HG02642 (cell line): Measurements from ENCODE around the gene KIRREL3.
"Not testable (repeated sequence)": the region's sequence is repeated elsewhere in the genome, so short reads cannot be mapped to it uniquely, and the experiment has no call there.

Experiments
- ATAC-seq: cut with Tn5 transposase; IDR thresholded peaks from one replicate; pipeline ENCODE4 v1.9.1; 2021; ENCODE audit warnings: mild to moderate bottlenecking; ENCODE audit not compliant: unreplicated experiment, poor library complexity

KIRREL3 gene

DNA sequence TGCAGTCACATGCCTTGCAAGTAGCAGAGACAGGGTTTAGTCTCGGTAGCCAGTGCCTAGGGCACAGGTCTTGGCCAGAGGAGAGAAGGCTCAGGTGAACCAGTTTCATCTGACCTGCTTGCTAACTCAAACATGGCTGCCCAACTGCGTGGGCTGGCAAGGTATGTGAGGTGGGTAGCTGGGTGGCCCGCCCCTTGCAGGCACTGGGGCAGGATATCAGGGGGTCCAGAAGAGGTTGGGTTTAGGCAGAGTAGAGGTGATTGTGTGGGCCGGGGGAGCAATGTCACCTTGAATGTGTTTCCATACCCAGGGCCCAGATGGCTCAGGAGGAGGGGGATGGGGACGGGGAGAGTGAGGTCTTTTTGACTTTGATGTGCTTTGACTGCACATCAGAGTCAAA lies 607.4 kb downstream of the KIRREL3 start:
- no peak for ATAC-seq

DNA sequence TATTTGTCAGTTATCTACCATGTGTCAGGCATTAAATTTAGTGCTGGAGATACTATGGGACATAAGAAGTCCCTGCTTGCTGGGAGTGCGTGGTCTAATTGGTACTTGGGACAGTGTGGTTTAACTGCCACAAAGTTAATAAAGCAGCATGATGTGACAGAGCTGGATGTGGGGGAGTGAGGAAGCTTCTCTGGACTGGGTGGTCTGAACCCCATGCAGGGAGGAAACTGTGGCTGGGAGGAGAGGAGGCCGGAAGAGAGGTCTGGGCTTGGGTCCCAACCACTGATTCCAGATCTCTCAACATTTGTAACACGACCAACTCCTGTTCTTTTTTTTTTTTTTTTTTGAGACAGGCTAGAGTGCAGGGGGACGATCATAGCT lies 607.9 kb downstream of the KIRREL3 start:
- no peak for ATAC-seq

DNA sequence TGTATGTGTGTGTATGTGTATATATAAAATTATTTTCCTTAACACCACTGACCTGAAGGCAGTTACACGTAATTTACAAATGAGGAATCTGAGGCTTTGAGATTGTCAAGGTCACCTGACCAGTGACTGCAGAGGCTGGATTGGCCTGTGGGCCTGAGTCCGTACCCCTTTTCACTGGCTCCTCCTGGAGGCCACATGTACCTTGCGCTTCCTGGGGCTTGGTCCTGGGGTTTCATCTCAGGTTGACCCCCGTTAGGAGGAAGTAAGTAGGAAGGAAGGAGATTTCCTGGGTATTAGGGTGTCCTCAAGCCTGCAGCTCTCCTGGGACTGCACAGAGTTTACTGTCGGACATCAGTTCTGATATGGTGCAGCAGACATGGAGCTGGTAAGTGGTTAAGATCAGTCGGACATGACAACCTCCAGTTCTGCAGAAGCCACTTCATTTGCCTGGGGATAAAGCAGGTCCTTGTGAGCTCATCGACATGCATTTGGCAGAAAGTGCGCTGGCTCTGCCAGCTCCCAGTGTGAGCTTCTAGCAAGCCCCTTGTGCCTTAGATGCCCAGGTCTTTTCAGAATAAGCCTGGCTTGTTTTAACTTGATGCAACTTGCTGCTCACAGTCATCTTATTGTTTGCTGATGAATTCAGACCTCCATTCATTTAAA lies 608.5 kb downstream of the KIRREL3 start:
- peak; percentile 77 for ATAC-seq

DNA sequence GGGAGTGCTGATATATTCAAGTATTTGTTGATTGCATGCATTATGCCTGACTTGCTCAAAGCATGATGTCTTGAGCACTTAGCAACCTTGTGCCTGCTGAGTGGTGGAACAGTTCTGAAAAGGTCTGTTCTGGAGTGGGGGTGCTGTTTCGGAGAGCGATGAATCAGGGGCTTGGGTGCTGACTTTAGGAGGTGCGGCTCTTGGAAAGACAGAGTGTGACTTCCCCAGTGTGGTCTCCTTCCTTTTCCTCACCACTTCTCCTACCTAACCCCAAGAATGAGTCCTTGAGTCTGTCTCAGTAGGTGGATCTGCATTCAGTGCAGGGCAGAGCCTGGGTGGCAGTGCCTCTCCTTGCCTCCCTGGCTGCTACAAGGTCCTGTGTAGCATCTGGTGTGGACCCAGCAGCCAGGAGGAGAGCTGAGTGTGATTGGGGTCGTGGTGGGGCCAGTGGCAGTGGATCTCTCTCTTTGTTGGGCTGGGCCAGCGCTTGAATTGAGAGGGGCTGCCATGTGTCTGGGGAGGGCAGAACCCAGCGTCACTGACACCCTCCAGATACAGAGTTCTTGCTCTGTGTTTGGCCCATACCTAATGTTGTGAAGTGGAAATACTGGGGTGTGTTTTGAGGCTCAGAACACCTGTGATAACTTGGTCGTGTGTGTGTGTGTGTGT lies 609.1 kb downstream of the KIRREL3 start:
- no peak for ATAC-seq

GRCh38 chr11:126390272-126390867 lies 610.2 kb downstream of the KIRREL3 start:
- no peak for ATAC-seq

GRCh38 chr11:126387857-126388256 lies 612.7 kb downstream of the KIRREL3 start:
- no peak for ATAC-seq

GRCh38 chr11:126386729-126387071 lies 613.9 kb downstream of the KIRREL3 start:
- not testable (repeated sequence) for ATAC-seq

DNA sequence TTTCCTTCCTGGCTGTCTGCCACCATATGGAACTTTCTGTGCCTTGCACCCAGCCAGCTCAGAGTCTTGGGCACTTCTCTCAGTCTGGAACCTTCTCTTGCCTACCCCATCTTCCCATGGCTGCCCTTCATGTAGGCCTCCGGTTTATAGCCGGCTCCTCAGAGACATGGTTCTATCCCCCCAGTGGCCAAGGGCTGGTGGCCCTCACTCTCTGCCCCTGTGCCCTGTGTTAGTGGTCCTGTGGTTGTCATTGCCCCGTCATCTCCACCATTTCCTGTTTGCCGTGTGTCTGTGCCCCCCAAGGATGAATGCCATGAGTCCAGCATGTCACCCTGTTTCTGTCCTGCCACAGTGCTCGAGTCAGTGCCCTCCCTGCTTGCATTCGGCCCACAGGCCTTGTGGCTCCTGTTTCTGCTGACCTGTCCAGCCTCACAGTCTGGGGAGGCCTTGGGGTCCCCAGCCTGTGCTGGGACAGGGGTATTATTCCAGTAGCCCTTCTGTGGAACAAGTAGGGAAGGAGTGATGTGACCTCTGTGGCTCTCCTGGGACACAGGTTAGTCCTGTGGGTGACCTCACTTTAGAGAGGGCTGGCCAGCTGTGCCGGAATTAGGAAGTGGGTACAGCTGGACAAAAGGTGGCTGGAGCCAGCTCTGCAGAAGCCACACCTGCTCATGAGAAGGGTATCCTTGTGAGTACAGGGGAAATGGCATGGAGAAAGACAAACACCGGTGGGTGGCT lies 614.4 kb downstream of the KIRREL3 start:
- no peak for ATAC-seq

DNA sequence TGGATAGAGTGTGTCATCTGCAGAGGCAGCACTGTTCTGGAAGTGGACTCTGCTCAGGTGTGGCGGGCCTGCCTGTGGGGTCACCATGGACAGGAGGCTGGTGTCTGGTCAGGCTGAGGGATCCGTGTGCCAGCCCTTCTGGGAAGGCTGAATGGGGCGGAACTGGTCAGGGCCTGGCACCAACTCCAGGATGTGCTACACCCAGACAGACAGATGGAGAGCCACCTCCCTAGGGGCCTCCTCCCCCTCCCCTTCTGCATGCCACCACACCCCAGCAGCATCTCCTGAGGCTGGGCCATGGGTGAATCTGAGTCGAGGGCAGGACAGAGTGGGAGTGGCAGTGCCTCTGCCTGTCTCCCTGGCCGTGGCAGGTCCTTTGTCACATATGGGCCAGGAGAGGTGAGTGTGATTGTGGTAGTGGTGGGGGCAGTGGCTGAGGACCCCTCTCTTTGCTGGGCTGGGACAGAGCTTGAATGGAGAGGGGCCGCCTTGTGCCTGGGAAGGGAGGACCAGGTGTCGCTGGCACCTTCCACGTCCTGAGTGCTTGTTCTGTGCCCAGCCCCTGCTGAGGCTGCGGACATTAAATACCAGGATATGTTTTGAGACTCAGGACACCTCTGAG lies 616.0 kb downstream of the KIRREL3 start:
- no peak for ATAC-seq

DNA sequence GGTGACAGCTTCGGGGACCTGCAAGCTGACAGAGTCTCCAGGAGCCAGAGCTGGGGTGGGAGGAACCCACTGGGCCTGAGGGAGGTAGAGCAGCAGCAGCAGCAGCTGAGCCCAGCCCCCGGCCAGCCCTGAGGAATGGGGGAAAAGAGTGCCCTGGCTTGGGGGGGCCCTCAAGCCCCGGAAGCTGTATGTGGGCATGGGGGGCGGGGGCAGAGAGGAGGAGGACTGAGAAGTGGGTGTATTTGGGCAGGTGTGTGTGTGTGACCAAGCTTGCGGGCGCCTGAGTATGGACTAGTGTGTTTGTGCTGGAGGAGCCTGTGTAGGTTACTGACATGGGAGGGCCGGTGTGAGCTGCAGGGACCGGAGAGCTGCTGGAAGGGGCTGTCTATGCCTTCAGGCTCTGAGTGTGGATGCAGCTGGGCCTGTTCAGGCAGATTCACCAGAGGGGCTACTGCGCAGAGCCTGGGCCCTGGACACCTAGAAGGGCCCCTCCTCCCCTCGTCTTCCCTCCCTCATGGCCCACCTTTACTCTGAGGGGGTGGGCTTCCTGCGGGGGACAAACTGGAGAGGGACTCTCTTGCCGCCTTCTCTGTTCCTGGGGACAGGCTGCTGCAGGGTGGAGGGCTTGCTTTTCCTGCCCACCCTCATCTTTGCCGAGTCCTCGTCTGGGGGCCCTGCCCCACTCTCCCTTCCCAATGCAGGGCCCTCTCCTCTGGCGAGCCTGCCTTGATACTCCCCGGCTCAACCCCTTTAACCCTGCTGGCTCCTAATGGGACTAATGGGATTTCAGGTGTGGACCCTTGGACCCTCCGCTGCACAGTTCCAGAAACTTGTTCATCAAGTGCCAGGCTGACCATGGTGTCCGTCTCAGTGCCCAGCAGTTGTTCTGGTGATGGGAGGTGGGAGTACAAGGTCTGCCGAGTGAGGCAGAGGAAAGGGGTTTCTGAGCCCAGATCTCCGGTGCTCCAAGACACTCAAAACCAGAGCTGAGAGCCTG lies 616.9 kb downstream of the KIRREL3 start:
- no peak for ATAC-seq

GRCh38 chr11:126382641-126383040 lies 617.9 kb downstream of the KIRREL3 start:
- ATAC-seq = not testable (repeated sequence)

GRCh38 chr11:126381960-126382359 lies 618.6 kb downstream of the KIRREL3 start:
- ATAC-seq = not testable (repeated sequence)

GRCh38 chr11:126380909-126381308 lies 619.7 kb downstream of the KIRREL3 start:
- ATAC-seq = no peak

DNA sequence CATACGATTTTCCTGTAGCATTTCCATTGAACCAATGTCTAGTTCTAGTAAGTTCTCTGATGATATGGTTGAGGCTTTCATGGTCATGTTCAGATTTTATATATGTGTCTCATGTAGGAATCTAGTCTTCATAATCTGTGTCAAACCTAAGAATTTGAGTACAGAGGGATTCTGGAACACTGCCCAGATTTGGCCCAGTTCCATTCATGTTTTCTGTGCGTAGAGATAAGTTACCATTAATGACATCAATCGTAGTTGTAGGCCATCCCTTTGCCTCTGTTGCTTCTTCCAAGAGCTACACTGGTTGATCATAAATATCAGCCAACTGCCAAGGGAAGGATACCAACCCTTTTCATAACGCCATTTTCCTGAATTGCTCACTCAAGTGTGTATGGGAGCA lies 621.8 kb downstream of the KIRREL3 start:
- ATAC-seq = no peak

DNA sequence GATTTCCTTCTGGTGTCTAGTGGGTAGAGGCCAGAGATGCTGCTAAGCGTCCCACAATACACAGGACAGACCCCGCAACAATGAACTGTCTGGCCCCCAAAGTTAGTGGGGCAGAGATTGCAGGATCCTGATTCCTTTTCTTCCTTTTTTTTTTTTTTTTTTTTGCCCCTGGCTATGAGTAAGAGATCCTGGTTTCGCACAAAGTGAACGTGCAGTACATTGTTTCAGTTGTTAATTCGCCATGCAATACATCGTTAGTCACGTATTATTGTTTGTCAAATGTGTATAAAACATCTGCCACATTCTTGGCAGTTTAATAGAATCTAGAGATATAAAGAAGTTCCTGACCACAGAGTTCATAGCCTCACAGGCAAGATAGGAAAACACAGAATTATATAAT lies 624.8 kb downstream of the KIRREL3 start:
- no peak for ATAC-seq

GRCh38 chr11:126374562-126375300 lies 625.8 kb downstream of the KIRREL3 start:
- ATAC-seq = not testable (repeated sequence)

- not testable (repeated sequence) for ATAC-seq
Observed at GRCh38 chr11:126373389-126374066, 627.0 kb downstream of the KIRREL3 start.
